ENCODE data around the gene FGF2.

Gene FGF2

GRCh38 chr4:122900314-122900713 lies 73.7 kb downstream of the FGF2 start:
- DNase-seq (ENCODE audit: low spot score), result no peak
- Histone ChIP-seq H2BK15ac (ENCODE audit: low read length) (no peak overlapping the region), H3K4ac (ENCODE audit: low read length) (no peak overlapping the region), H2AFZ (ENCODE audit: low read length) (no peak overlapping the region), H3K18ac (ENCODE audit: low read length) (no peak overlapping the region), H4K91ac (ENCODE audit: low read depth, low read length, poor library complexity) (no peak overlapping the region), H3K4me3 (ENCODE audit: low read length in 2 of 2) (no peak overlapping the region), H3K79me1 (ENCODE audit: low read depth, low read length) (no peaks in the 10 kb centered on the region), H3K14ac (ENCODE audit: low read length) (no peak overlapping the region), H3K27me3 (ENCODE audit: control insufficient read depth in 3 of 3, insufficient read depth in 3 of 3, low read depth in 1 of 3, low read length in 3 of 3) (no peaks in the 10 kb centered on the region), H4K8ac (ENCODE audit: low read depth, low read length) (no peak overlapping the region), H2AK5ac (ENCODE audit: low read depth, low read length) (no peak overlapping the region), H3K36me3 (replicated peaks in 1 of 2; ENCODE audit: control insufficient read depth in 2 of 2, insufficient read depth in 2 of 2, low read length in 2 of 2) (peaks cover 0 to 34% of the 10 kb centered on the region in 2 donors), H3K4me2 (ENCODE audit: insufficient read depth, low read length, poor library complexity, severe bottlenecking) (no peak overlapping the region), H3K4me1 (ENCODE audit: control insufficient read depth in 2 of 2, insufficient read depth in 1 of 2, low read depth in 1 of 2, low read length in 2 of 2) (no peaks in the 10 kb centered on the region), H3K27ac (replicated peaks; ENCODE audit: low read length) (no peak overlapping the region), H2BK12ac (ENCODE audit: low read length) (no peak overlapping the region), H2BK5ac (ENCODE audit: low read length) (no peak overlapping the region), H2BK120ac (ENCODE audit: low read depth, low read length) (no peak overlapping the region), H3K23ac (ENCODE audit: low read depth, low read length, poor library complexity) (no peak overlapping the region), H3K9ac (ENCODE audit: low read depth, low read length, poor library complexity) (no peak overlapping the region), H3K9me3 (replicated peaks in 1 of 2; ENCODE audit: control insufficient read depth in 2 of 2, insufficient read depth in 1 of 2, low read depth in 1 of 2, low read length in 2 of 2) (no peaks in the 10 kb centered on the region)
- no CpG with 5 or more reads among the region's 3 CpGs for WGBS, 2 donors (ENCODE audit: extremely low coverage in 2 of 2, insufficient read length in 2 of 2, insufficient replicate concordance in 1 of 2)

- Histone ChIP-seq H3K4me1 (ENCODE audit: control insufficient read depth in 2 of 2, insufficient read depth in 1 of 2, low read depth in 1 of 2, low read length in 2 of 2) (no peaks in the 10 kb centered on the region), H2BK15ac (ENCODE audit: low read length) (no peak overlapping the region), H3K79me1 (ENCODE audit: low read depth, low read length) (no peaks in the 10 kb centered on the region), H3K14ac (ENCODE audit: low read length) (no peak overlapping the region), H3K27ac (replicated peaks; ENCODE audit: low read length) (no peak overlapping the region), H4K91ac (ENCODE audit: low read depth, low read length, poor library complexity) (no peak overlapping the region), H3K9ac (ENCODE audit: low read depth, low read length, poor library complexity) (no peak overlapping the region), H3K36me3 (replicated peaks in 1 of 2; ENCODE audit: control insufficient read depth in 2 of 2, insufficient read depth in 2 of 2, low read length in 2 of 2) (peaks cover 0 to 32% of the 10 kb centered on the region in 2 donors), H2AK5ac (ENCODE audit: low read depth, low read length) (no peak overlapping the region), H3K27me3 (ENCODE audit: control insufficient read depth in 3 of 3, insufficient read depth in 3 of 3, low read depth in 1 of 3, low read length in 3 of 3) (no peaks in the 10 kb centered on the region), H3K4me3 (ENCODE audit: low read length in 2 of 2) (no peak overlapping the region), H3K23ac (ENCODE audit: low read depth, low read length, poor library complexity) (no peak overlapping the region), H2BK12ac (ENCODE audit: low read length) (no peak overlapping the region), H3K18ac (ENCODE audit: low read length) (no peak overlapping the region), H4K8ac (ENCODE audit: low read depth, low read length) (no peak overlapping the region), H3K9me3 (replicated peaks in 1 of 2; ENCODE audit: control insufficient read depth in 2 of 2, insufficient read depth in 1 of 2, low read depth in 1 of 2, low read length in 2 of 2) (no peaks in the 10 kb centered on the region), H3K4ac (ENCODE audit: low read length) (no peak overlapping the region), H2AFZ (ENCODE audit: low read length) (no peak overlapping the region), H2BK5ac (ENCODE audit: low read length) (no peak overlapping the region), H2BK120ac (ENCODE audit: low read depth, low read length) (no peak overlapping the region), H3K4me2 (ENCODE audit: insufficient read depth, low read length, poor library complexity, severe bottlenecking) (no peak overlapping the region)
- WGBS, 2 donors (ENCODE audit: extremely low coverage in 2 of 2, insufficient read length in 2 of 2, insufficient replicate concordance in 1 of 2), result no CpG with 5 or more reads among the region's 2 CpGs
- no peak for DNase-seq (ENCODE audit: low spot score)
Observed at GRCh38 chr4:122901247-122902010, 74.8 kb downstream of the FGF2 start.

GRCh38 chr4:122903766-122904288 lies 77.2 kb downstream of the FGF2 start:
- Histone ChIP-seq H3K9me3 (replicated peaks in 1 of 2; ENCODE audit: control insufficient read depth in 2 of 2, insufficient read depth in 1 of 2, low read depth in 1 of 2, low read length in 2 of 2) (no peaks in the 10 kb centered on the region), H3K79me1 (ENCODE audit: low read depth, low read length) (no peaks in the 10 kb centered on the region), H3K23ac (ENCODE audit: low read depth, low read length, poor library complexity) (no peak overlapping the region), H3K36me3 (replicated peaks in 1 of 2; ENCODE audit: control insufficient read depth in 2 of 2, insufficient read depth in 2 of 2, low read length in 2 of 2) (peaks cover 2 to 31% of the 10 kb centered on the region in 2 donors), H3K4ac (ENCODE audit: low read length) (no peak overlapping the region), H3K18ac (ENCODE audit: low read length) (no peak overlapping the region), H4K8ac (ENCODE audit: low read depth, low read length) (no peak overlapping the region), H3K27me3 (ENCODE audit: control insufficient read depth in 3 of 3, insufficient read depth in 3 of 3, low read depth in 1 of 3, low read length in 3 of 3) (no peaks in the 10 kb centered on the region), H2BK15ac (ENCODE audit: low read length) (no peak overlapping the region), H2BK12ac (ENCODE audit: low read length) (no peak overlapping the region), H2AK5ac (ENCODE audit: low read depth, low read length) (no peak overlapping the region), H3K4me3 (ENCODE audit: low read length in 2 of 2) (no peak overlapping the region), H3K14ac (ENCODE audit: low read length) (no peak overlapping the region), H3K27ac (replicated peaks; ENCODE audit: low read length) (no peak overlapping the region), H4K91ac (ENCODE audit: low read depth, low read length, poor library complexity) (no peak overlapping the region), H3K4me2 (ENCODE audit: insufficient read depth, low read length, poor library complexity, severe bottlenecking) (no peak overlapping the region), H3K4me1 (ENCODE audit: control insufficient read depth in 2 of 2, insufficient read depth in 1 of 2, low read depth in 1 of 2, low read length in 2 of 2) (no peaks in the 10 kb centered on the region), H2BK5ac (ENCODE audit: low read length) (no peak overlapping the region), H3K9ac (ENCODE audit: low read depth, low read length, poor library complexity) (no peak overlapping the region), H2BK120ac (ENCODE audit: low read depth, low read length) (no peak overlapping the region), H2AFZ (ENCODE audit: low read length) (no peak overlapping the region)
- no peak for DNase-seq (ENCODE audit: low spot score)

GRCh38 chr4:122906859-122907305 lies 80.3 kb downstream of the FGF2 start:
- no peak overlapping the region for H3K9ac ChIP-seq (ENCODE audit: low read depth, low read length, poor library complexity)
- no peak overlapping the region for H2AFZ ChIP-seq (ENCODE audit: low read length)
- no peak overlapping the region for H3K14ac ChIP-seq (ENCODE audit: low read length)
- H3K36me3 ChIP-seq (replicated peaks in 1 of 2; ENCODE audit: control insufficient read depth in 2 of 2, insufficient read depth in 2 of 2, low read length in 2 of 2), result peaks cover 2 to 57% of the 10 kb centered on the region in 2 donors
- no peaks in the 10 kb centered on the region for H3K4me1 ChIP-seq (ENCODE audit: control insufficient read depth in 2 of 2, insufficient read depth in 1 of 2, low read depth in 1 of 2, low read length in 2 of 2)
- no peak overlapping the region for H2AK5ac ChIP-seq (ENCODE audit: low read depth, low read length)
- H3K4ac ChIP-seq (ENCODE audit: low read length), result no peak overlapping the region
- no peaks in the 10 kb centered on the region for H3K79me1 ChIP-seq (ENCODE audit: low read depth, low read length)
- H3K23ac ChIP-seq (ENCODE audit: low read depth, low read length, poor library complexity), result no peak overlapping the region
- no peak overlapping the region for H2BK120ac ChIP-seq (ENCODE audit: low read depth, low read length)
- WGBS, 2 donors (ENCODE audit: extremely low coverage in 2 of 2, insufficient read length in 2 of 2, insufficient replicate concordance in 1 of 2), result no CpG with 5 or more reads among the region's 7 CpGs
- H3K9me3 ChIP-seq (replicated peaks in 1 of 2; ENCODE audit: control insufficient read depth in 2 of 2, insufficient read depth in 1 of 2, low read depth in 1 of 2, low read length in 2 of 2), result no peaks in the 10 kb centered on the region
- H4K91ac ChIP-seq (ENCODE audit: low read depth, low read length, poor library complexity), result no peak overlapping the region
- no peak for DNase-seq (ENCODE audit: low spot score)
- no peak overlapping the region for H4K8ac ChIP-seq (ENCODE audit: low read depth, low read length)
- no peak overlapping the region for H3K27ac ChIP-seq (replicated peaks; ENCODE audit: low read length)
- no peaks in the 10 kb centered on the region for H3K27me3 ChIP-seq (ENCODE audit: control insufficient read depth in 3 of 3, insufficient read depth in 3 of 3, low read depth in 1 of 3, low read length in 3 of 3)
- H2BK15ac ChIP-seq (ENCODE audit: low read length), result no peak overlapping the region
- no peak overlapping the region for H2BK5ac ChIP-seq (ENCODE audit: low read length)
- H2BK12ac ChIP-seq (ENCODE audit: low read length), result no peak overlapping the region
- H3K4me3 ChIP-seq (ENCODE audit: low read length in 2 of 2), result no peak overlapping the region
- no peak overlapping the region for H3K4me2 ChIP-seq (ENCODE audit: insufficient read depth, low read length, poor library complexity, severe bottlenecking)
- no peak overlapping the region for H3K18ac ChIP-seq (ENCODE audit: low read length)
